GM21737 (cell line): Measurements from ENCODE around the gene PHACTR4.
"Not testable (repeated sequence)": the region's sequence is repeated elsewhere in the genome, so short reads cannot be mapped to it uniquely, and the experiment has no call there.

Experiments used
- ATAC-seq: cut with Tn5 transposase; IDR thresholded peaks from one replicate; pipeline ENCODE4 v1.9.1; 2021; ENCODE audit warnings: mild to moderate bottlenecking, moderate library complexity; ENCODE audit not compliant: unreplicated experiment

Gene PHACTR4

DNA sequence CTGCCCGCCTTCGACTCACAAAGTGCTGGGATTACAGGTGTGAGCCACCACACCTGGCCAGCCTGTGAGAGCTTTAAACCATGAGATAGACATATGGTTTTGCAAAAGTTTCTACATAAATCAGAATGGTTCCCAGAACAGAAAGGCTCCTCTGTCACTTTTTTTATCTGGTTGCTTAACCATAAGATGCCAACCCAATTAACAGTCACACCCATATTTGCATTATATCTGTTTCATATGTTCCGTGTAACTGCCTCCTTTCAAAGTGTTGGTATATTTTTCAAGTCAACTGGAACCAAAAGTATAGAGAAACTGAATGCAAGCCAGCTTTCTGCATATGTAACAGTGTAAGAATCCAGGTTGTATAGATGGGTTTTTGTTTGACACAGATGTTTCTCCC is 112.6 kb downstream of the PHACTR4 start:
- no peak for ATAC-seq

DNA sequence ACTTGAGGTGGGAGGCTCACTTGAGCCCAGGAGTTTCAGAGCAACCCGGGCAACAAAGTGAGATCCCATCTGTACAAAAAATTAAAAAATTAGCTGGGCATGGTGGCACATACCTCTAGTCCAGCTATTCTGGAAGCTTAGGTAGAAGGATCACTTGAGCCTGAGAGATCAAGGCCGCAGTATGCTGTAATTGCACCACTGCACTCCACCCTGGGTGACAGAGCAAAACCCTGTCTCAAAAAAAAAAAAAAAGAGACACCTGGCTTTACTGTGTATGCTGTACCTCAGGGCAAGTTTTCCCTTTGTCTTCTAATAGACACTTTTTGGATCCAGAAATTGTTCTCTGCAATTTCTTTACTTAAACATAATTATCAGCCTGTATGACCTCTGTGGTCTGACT is 113.2 kb downstream of the PHACTR4 start:
- ATAC-seq, result no peak

DNA sequence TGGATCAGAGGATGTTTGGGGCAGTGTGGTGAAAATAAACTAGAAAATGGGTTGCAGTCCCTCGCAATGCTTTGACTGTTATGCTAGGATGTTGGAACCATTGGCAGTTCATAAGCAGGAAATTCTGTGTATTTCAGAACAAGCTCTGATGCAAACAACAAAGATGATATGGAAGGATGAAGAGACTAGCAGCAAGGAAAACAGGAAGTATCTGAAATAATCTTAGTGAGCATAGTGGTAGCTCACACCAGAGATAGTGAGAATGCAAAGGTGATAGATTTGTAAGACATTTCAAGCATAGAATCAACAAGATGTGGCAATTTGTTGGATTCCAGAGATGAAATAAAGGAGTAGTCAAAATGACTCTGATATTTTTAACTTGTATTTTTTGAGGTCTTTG is 125.2 kb downstream of the PHACTR4 start:
- ATAC-seq, result no peak

DNA sequence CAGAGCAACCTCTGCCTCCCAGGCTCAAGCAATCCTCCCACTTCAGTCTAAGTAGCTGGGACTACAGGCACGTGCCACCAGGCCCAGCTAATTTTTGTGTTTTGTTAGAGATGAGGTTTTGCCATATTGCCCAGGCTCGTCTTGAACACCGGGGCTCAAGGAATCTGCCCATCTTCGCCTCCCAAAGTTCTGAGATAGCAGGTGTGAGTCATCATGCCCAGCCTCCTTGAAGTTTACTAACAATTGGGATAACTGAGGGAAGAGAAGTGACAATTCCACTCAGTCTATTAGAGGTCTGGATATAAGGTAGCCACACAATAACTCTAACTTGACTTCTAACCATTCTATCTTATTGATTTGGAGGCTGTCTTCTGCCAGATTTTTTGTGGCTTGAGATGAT is 130.0 kb downstream of the PHACTR4 start:
- ATAC-seq, result no peak

DNA sequence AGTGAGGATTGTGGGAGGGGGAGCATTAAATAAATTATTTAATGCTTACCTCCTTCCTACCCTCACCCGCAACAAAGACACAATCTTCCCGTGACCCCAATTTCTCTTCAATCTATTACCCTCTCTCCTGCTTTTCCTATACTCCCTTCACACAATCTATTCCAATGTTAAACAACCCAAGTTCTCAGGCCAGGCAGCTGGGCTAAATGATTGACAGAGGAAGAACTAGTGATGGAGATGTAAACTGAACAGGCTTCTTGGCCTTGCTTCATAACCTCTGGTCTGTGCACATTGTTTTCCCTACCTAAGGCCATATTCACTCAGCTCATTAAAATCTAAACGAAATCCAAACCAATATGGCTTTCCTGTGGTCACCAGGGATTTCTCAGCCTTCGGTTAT is 132.4 kb downstream of the PHACTR4 start:
- ATAC-seq, result no peak

DNA sequence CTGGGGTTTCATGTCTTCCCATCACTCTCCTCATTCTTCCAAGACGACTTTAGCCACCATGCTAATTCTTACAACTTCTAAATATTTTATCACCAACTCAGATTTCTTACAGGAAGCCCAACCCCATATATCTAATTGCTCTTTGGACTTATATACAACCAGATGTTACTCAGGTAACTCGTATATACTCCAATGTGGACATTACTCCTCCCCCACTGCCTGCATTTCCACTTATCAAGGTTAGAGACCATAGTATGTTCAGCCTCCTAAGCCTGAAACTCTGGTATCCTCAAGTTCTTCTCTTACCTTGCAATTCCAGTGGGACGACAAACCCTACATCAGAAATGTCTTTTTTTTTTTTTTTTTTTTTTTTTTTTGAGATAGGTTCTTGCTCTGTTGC is 133.6 kb downstream of the PHACTR4 start:
- ATAC-seq, result no peak

DNA sequence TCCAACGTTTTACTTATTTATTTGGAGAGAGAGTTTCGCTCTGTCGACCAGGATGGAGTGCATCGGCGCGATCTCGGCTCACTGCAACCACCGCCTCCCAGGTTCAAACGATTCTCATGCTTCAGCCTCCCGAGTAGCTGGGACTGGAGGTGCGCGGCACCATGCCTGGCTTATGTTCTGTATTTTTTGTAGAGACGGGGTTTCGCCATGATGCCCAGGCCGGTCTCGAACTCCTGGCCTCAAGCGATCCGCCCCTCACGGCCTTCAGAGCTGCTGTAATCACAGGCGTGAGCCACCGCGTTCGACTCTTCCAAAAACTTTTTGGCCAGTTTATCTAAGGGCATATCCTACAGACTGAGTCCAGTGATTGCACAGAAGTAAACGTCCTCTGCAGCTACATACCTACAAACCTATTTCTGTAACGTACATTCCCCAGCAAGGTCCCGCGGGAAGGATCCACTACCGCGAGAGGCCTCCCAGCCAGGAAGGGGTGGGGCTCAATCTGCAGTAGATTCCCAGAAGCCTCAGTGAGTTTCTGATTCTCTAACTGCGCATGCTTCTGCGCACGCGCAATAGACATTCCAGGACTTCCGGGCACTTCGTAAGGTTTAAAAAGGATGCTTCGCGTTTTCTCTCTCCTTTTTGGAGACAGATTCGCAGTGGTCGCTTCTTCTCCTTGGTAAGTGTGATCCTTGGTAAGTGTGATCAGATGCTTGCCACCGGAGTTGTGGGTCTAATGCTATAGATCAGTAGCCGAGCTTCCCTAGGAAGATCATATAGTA is 136.1 kb downstream of the PHACTR4 start, which contains the start of gene RCC1:
Gene RCC1, plus strand, starts transcription at position 638 of the 782 bp plus-strand sequence. CDS start 23,824 bp downstream, outside the sequence.
- peak; percentile 63 for ATAC-seq

DNA sequence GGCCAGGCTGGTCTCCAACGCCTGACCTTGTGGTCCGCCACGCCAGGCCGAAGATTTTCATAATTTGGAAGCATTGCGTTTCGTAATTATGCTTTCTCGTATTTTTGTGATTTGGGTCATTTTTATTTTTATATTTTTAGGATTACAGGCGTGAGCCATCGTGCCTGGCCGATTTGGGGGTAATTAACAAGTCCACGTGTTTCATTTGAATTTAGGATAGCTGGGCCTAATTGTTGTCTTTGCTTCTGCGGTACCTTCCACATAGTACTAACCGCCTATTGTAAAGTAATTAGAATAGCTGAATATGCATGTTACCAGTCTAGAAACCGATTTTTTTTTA is 137.3 kb downstream of the PHACTR4 start:
- no peak for ATAC-seq

DNA sequence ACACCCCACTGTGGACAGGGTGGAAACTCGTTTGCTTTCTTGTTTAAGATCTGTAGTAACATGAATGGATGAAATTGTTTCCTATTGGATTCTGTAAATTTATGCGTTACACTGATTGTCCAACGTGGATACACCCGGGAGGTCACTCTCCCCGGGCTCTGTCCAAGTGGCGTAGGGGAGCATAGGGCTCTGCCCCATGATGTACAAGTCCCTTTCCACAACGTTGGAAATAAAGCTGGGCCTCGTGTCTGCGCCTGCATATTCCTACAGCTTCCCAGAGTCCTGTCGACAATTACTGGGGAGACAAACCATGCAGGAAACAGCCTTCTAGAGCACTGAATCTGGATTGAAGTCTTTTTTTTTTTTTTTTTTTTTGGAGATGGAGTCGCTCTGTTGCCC is 137.7 kb downstream of the PHACTR4 start:
- ATAC-seq, result no peak

DNA sequence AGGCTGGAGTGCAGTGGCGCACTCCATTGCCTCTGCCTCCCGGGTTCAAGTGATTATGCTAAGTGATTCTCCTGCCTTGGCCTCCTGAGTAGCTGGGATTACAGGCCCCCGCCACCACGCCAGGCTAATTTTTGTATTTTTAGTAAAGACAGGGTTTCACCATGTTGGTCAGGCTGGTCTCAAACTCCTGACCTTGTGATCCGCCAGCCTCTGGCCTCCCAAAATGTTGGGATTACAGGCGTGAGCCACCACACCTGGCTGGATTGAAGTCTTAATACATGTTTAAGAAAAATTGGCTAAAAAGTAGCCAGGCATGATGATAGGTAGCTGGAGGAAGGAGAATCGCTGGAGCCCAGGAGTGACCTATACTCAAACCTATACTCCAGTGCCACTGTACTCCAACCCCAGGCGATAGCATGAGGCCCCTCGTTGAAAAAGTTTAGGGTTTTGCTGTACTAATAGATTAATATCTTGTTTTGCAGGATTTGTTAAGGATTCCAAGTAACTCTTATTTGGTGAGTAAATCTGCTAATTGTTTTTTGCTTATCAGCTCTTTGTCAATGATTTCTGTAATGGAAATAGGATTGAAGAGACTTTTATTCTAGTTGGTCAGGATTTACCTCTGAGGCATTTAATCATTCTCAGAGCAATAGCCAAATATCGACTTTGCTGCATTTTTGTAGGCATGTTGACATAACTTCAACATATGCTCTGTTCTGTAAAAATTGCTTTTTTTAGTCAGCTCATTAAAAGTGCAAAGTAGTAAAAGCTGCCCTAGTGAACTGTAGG is 138.3 kb downstream of the PHACTR4 start:
- ATAC-seq, result no peak

DNA sequence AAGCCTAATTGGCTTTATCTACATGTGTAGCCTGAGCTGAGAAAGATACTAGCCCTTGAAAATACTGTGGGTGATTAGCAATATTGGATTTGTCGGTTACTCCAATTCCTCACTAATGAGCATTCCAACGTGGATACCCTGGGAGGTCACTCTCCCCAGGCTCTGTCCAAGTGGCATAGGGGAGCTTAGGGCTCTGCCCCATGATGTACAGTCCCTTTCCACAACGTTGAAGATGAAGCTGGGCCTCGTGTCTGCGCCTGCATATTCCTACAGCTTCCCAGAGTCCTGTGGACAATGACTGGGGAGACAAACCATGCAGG is 138.9 kb downstream of the PHACTR4 start:
- ATAC-seq, result no peak

DNA sequence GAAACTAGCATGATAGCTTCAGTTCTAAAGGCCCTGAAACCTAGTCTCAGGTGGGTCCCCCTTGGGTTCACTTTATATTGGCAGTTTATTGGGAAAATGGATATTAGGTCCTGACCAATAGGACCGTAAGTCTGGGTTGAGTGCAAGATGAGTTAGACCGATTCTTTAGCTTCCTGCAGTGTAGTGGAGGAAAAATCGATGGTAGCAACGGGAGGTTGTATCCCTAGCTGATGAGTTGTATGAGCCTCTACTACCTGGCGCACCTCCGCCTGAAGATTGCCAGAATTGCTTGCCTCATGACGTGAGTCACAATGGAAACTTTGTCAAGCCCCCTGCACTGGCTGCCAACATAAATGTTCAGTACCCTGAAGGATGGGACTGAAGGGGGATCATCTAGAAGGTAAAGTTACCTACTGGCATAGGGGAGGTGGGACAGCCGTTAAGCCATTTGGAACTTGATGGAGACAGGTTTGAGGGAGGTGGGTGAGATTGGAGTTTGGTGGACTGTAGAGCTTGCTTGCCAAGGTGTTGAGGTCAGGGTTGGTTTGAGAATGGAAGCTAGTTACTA is 140.2 kb downstream of the PHACTR4 start:
- no peak for ATAC-seq

DNA sequence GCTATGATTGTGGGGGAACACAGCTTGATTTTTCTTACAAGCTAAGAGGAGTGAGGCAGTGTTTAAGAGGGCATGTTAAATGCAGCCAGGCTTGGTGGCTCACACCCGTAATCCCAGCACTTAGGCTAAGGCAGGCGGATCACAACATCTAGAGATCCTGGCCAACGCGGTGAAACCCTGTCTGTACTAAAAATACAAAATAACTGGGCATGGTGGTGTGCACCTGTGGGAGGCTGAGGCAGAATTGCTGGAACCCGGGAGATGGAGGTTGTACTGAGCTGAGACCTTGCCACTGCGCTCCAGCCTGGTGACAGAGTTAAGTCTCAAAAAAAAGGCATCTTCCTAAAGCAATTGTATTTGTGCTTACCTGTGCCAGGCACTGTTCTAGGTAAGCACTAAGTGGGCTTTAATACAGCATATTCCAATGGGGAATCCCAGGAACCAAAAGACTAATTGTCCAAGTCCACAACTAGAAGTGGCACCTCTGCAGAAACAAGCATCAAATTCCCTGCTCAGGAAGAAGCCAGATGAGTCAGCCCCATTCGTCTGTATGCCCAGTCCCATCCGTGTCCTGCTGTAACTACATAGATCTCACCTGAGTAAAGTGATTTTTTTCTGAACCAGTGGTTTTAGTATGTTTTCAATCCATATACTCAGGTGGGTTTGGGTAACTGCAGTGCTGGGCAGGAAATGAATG is 140.9 kb downstream of the PHACTR4 start:
- no peak for ATAC-seq

DNA sequence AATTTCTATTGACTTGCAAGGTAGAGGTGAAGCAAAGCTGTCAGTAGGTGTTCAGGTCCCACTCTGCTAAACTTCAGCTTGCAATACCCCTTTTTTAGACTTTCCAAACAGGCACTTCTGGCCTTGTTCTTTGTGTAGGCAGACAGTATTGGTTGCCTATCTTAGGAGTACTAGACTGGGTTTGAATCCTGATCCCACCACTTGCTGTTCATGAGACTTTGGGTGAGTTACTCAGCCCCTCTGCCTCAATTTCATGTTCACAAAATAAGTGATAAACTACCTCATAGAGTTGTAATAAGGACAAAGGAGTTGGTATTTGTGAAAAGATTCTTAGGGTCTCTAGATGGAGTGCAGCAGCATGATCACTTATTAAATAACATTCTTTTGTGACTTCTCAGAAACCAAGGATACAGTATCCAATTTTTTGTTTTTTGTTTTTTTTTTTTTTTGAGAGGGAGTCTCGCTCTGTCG is 141.5 kb downstream of the PHACTR4 start:
- ATAC-seq, result no peak

DNA sequence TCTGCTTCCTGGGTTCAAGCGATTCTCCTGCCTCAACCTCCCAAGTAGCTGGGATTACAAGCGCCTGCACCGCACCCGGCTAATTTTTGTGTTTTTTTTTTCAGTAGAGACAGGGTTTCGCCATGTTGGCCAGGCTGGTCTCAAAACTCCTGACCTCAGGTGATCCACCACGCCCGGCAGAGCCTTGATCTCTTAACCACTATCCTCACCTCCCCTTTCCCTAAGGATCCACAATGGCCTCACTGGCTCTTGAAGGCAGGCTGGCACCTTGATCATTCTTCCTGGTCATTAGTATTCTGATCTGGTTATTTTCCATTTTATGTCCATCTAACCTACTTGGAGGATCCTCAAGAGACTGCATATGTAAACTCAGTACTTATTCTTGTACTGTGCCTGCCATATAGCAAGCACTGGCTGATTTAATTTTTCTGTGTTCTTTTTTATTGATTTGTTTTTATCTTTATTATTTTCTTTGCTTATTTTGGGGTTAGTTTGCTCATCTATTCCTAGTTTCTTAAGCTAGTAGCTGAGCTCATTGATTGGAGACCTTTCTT is 142.6 kb downstream of the PHACTR4 start:
- ATAC-seq, result no peak

DNA sequence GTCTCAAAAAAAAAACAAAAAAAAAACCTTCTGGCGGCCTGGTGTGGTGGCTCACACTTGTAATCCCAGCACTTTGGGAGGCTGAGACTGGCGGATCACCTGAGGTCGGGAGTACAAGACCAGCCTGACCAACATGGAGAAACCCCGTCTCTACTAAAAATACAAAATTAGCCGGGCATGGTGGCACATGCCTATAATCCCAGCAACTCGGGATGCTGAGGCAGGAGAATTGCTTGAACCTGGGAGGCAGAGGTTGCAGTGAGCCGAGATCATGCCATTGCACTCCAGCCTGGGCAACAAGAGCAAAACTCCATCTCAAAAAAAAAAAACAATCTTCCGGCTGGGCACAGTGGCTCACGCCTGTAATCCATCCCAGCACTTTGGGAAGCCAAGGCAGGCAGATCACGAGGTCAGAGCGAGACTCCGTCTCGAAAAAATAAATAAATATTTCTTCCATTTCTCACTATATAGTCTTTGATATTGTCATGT is 144.9 kb downstream of the PHACTR4 start:
- not testable (repeated sequence) for ATAC-seq

DNA sequence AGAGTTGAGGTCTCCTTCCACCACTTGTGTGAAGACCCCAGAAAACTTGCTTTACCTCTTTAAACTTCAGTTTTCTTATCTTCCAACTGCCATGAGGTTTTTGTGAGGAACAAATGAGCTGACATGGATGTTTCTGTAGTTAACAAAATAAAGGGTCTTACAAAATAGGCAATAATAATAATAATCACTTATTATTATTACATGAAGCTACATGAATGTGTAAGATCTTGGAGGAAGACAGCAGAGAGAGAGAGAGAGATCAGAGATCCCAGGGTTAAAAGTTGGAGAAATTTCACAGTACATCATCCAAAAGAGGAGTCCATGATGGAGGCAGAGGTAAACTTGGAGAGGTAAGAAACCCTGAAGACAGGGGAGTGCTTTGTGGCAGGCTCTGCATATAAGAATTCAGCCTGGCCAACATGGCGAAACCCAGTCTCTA is 147.0 kb downstream of the PHACTR4 start:
- ATAC-seq, result no peak

DNA sequence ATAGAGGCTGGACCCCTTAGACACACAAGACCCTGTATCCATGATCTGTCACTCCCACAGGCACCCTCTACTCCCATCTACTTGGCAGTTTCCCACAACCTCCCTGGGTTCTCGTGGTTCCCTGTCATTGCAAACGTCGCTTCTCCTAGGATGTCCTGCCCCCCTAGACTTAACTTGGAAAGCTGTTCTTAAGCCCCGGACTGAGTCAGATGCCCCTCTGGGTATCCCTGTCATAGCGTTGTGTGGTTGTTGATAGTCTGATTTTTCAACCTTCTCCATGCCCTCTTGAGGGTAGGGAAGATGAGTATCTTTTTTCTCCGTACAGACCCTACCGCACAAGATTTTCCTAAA is 148.1 kb downstream of the PHACTR4 start:
- ATAC-seq, result no peak

DNA sequence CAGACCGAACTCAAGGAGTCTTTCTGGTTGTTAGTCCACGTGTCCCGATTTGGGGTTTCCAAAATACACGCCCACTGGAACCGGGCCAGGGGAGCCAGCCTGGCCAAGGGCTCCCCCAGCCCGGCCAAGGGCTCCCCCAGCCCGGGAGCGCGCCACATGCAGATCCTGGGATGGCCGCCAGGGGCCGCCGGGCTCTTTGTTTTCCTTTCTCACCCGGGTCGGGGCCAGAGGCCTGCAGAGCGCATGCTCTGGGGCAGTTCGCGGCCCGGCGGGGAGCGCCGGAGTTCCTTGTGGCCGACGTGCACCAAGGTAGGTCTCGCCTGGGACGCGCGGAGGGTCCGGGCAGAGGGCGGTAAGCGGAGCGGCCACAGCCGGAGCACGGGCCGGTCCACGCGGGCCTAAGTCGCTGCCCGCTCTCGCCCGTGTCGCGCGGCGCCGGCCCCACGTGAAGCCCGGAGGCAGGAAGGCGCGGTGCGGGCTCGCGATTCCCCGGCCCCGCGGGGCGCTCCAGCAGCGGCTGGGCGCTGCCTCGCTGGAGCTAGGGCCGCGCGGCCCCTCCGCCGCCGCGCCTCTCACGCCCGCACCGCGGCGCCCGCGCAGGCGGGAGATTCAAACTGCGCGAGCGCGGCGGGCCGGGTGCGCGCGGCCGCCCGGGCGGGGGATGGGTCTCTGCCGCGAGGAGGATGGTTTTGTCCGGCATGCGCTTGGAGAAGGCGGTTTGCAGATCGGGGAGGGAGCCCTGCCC is 148.6 kb downstream of the PHACTR4 start:
- ATAC-seq, result peak; percentile 80

DNA sequence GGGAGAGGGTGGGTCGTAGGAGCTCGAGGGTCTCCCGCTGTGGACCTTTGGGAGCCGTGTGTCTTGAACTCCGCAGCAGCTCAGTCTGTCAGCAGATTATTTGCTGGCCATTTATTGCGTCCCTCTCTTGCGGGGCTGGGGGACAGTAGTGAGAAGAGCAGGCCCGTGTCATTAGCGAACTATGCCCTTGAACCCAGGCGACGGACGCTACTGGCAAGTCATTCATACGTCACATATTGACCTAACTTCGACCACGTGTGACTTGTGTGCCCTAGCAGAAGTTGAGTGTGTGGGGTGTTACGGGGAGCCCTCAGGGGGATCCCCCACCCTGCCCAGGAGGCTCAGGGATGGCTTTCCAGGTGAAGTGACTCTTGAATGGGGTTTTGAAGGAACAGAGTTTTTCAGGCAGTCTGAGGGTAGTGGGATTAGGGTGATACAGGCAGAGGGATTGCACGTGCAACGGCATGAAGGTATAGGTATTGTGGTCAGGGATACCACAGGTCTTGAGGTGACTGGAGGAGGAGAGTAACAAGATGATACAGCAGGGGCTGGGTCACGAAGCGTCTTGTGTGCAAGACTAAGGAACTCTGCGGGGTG is 149.3 kb downstream of the PHACTR4 start:
- peak; percentile 16 for ATAC-seq
